GM12875 (cell line): ENCODE results near the gene HOXD11.

Source experiments
- H3K4me3 ChIP-seq: one replicate; pipeline ENCODE4 v1.5.1; 2011; ENCODE audit warnings: low read depth, low read length, control low read depth
- CTCF ChIP-seq: IDR thresholded peaks from 2 replicates; pipeline ENCODE4 v1.5.1; 2011; ENCODE audit warnings: low read depth, mild to moderate bottlenecking, control low read depth, inconsistent platforms, low read length, moderate library complexity, borderline replicate concordance; ENCODE audit not compliant: insufficient read depth

Gene HOXD11

GRCh38 chr2:176158855-176159662 lies 52.0 kb downstream of the HOXD11 start:
- H3K4me3 ChIP-seq: no peak overlapping the region
- TF ChIP-seq CTCF: no peak
